ENCODE data around the gene SLU7.

DNA sequence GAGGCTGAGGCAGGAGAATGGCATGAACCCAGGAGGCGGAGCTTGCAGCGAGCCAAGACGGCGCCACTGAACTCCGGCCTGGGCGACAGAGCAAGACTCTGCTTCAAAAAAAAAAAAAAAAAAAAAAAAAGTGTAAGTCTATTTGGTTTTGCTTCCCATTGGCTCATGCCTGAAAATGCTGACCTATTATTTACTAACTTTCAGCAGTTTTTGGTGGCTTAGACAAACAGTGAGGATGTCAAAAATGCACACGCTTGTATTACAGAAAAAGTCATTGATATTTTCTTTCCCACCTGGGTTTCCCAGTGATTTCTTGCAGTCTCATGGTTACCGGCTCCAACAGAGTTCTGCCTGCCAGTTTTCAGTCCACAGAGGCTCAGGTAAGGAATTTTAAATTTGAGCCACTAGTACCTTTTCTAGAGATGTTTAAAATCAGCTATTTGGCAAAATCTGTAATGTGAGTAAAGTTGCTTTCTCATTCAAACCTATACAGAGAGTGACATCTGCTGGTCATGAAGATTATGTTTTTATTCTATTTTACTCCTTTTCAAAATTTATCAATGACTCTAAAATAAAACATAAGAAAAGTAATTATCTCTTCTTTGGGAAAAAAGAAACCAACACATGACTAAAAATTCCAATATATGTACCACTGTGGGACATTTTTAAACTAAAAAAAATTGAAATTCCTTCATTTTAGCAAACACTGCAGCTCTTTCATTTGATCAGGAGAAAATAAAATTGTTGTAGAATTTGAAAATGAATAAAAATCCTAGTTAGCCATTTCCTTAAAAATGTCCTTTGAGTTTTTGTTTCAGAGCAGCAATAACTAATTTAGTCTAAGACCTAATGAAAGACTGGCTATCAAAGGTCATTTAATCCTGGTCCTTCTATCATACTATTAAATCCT lies 27.8 kb downstream of the SLU7 start:
- TF ChIP-seq, protein P1, sequence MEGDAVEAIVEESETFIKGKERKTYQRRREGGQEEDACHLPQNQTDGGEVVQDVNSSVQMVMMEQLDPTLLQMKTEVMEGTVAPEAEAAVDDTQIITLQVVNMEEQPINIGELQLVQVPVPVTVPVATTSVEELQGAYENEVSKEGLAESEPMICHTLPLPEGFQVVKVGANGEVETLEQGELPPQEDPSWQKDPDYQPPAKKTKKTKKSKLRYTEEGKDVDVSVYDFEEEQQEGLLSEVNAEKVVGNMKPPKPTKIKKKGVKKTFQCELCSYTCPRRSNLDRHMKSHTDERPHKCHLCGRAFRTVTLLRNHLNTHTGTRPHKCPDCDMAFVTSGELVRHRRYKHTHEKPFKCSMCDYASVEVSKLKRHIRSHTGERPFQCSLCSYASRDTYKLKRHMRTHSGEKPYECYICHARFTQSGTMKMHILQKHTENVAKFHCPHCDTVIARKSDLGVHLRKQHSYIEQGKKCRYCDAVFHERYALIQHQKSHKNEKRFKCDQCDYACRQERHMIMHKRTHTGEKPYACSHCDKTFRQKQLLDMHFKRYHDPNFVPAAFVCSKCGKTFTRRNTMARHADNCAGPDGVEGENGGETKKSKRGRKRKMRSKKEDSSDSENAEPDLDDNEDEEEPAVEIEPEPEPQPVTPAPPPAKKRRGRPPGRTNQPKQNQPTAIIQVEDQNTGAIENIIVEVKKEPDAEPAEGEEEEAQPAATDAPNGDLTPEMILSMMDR (IDR thresholded peaks at IDR 0.05; ENCODE audit: insufficient read depth, low read depth, low read length) = peak; percentile 48
- no peak for TF ChIP-seq EZH2 (IDR thresholded peaks at IDR 0.05; ENCODE audit: insufficient read depth, low read length)
